Activated T-cell treated with anti-CD3 and anti-CD28 coated beads, Interleukin-2, amount 50 U/mL, for 72 hours (primary cell): Measurements from ENCODE around the gene ZNF534. TPM values are rescaled to one million over a fixed set of nuclear protein-coding genes. Genes with fewer than 3 reads are reported as not detected.
"Not testable (repeated sequence)": the region's sequence is repeated elsewhere in the genome, so short reads cannot be mapped to it uniquely, and the experiment has no call there.

ENCODE experiments used
- ATAC-seq, 2 donors: fragments of 150-1000 bp; cut with Tn5 transposase; replicated peaks in 1 of 2; 2 replicates each; pipeline ENCODE4 v1.10.0; 2021; ENCODE audit warnings: moderate library complexity in 2 of 2, mild to moderate bottlenecking in 1 of 2
- DNase-seq, 2 donors: peaks; one replicate each; pipeline ENCODE4 v3.0.0; 2021 to 2022; ENCODE audit warnings: mixed read lengths in 1 of 2
- H3K27ac Mint-ChIP-seq: one replicate; pipeline ENCODE4 v1.8.0; 2022; ENCODE audit warnings: mild to moderate bottlenecking, moderate library complexity, mixed read lengths
- H3K27me3 Mint-ChIP-seq: one replicate; pipeline ENCODE4 v1.8.0; 2022; ENCODE audit warnings: low read depth, mixed read lengths
- H3K36me3 Mint-ChIP-seq, 2 donors: one replicate each; pipeline ENCODE4 v1.8.0; 2022; ENCODE audit warnings: mixed read lengths in 2 of 2, mild to moderate bottlenecking in 1 of 2; ENCODE audit not compliant: insufficient read depth in 2 of 2
- H3K4me1 Mint-ChIP-seq: one replicate; pipeline ENCODE4 v1.8.0; 2022; ENCODE audit warnings: low read depth, mixed read lengths
- H3K4me3 Mint-ChIP-seq, 2 donors: one replicate each; pipeline ENCODE4 v1.8.0; 2022; ENCODE audit warnings: mild to moderate bottlenecking in 2 of 2, mixed read lengths in 2 of 2, moderate library complexity in 2 of 2
- H3K9me3 Mint-ChIP-seq, 2 donors: one replicate each; pipeline ENCODE4 v1.8.0; 2022; ENCODE audit warnings: mixed read lengths in 2 of 2
- total RNA-seq, 2 donors: library from RNA; stranded (reverse); gene quantifications; one replicate each; pipeline ENCODE4 v1.2.3, GENCODE V29; 2022

The ZNF534 gene
- total RNA-seq, 2 donors from 2014 or later, result not detected

GRCh38 chr19:52474351-52475127 lies 45.6 kb downstream of the ZNF534 start:
- Mint-ChIP-seq H3K27me3 (no peaks in the 10 kb centered on the region), H3K4me1 (no peaks in the 10 kb centered on the region), H3K27ac (no peak overlapping the region), H3K9me3 (peaks cover 25 to 48% of the 10 kb centered on the region in 2 donors), H3K36me3 (peaks cover 40 to 47% of the 10 kb centered on the region in 2 donors), H3K4me3 (no peak overlapping the region)
- ATAC-seq, result no peak
- no peak for DNase-seq

- not testable (repeated sequence) for H3K27me3 Mint-ChIP-seq, DNase-seq, H3K27ac Mint-ChIP-seq, ATAC-seq, H3K4me3 Mint-ChIP-seq, H3K4me1 Mint-ChIP-seq
- Mint-ChIP-seq H3K9me3 (peaks cover 13 to 21% of the 10 kb centered on the region in 2 donors), H3K36me3 (peaks cover 17 to 33% of the 10 kb centered on the region in 2 donors)
Observed at GRCh38 chr19:52484111-52484743, 55.3 kb downstream of the ZNF534 start.

- DNase-seq, H3K27me3 Mint-ChIP-seq, ATAC-seq, H3K27ac Mint-ChIP-seq, H3K4me1 Mint-ChIP-seq, H3K4me3 Mint-ChIP-seq: not testable (repeated sequence)
- Mint-ChIP-seq H3K36me3 (peaks cover 17 to 30% of the 10 kb centered on the region in 2 donors), H3K9me3 (peaks cover 12 to 21% of the 10 kb centered on the region in 2 donors)
Observed at GRCh38 chr19:52485064-52485463, 56.1 kb downstream of the ZNF534 start.

- H3K36me3 Mint-ChIP-seq, result peaks cover 17 to 27% of the 10 kb centered on the region in 2 donors
- H3K4me1 Mint-ChIP-seq, H3K4me3 Mint-ChIP-seq, ATAC-seq, H3K27me3 Mint-ChIP-seq, H3K27ac Mint-ChIP-seq, DNase-seq: not testable (repeated sequence)
- H3K9me3 Mint-ChIP-seq, result peaks cover 11 to 21% of the 10 kb centered on the region in 2 donors
Observed at GRCh38 chr19:52485561-52486240, 56.8 kb downstream of the ZNF534 start.

- ATAC-seq (peak; percentile 23 to 58), DNase-seq (peak; percentile 8 to 33)
- H3K36me3 Mint-ChIP-seq, result peaks cover 18 to 43% of the 10 kb centered on the region in 2 donors
- H3K27me3 Mint-ChIP-seq, result peaks cover 7% of the 10 kb centered on the region
- H3K9me3 Mint-ChIP-seq, result peaks cover 10 to 11% of the 10 kb centered on the region in 2 donors
- peak overlapping the region; percentile 9 to 55 for H3K4me3 Mint-ChIP-seq
- H3K27ac Mint-ChIP-seq, result no peak overlapping the region
- H3K4me1 Mint-ChIP-seq, result no peaks in the 10 kb centered on the region
Observed at GRCh38 chr19:52492201-52492993, 63.4 kb downstream of the ZNF534 start.

GRCh38 chr19:52492994-52493470 lies 64.1 kb downstream of the ZNF534 start:
- DNase-seq (peak in 1 of 2 donors; percentile 12), ATAC-seq (peak in 1 of 2 donors; percentile 64)
- H3K27ac Mint-ChIP-seq, result no peak overlapping the region
- H3K36me3 Mint-ChIP-seq, result peaks cover 18 to 49% of the 10 kb centered on the region in 2 donors
- H3K27me3 Mint-ChIP-seq, result peaks cover 7% of the 10 kb centered on the region
- peak overlapping the region; percentile 9 to 55 for H3K4me3 Mint-ChIP-seq
- peaks cover 10 to 11% of the 10 kb centered on the region in 2 donors for H3K9me3 Mint-ChIP-seq
- no peaks in the 10 kb centered on the region for H3K4me1 Mint-ChIP-seq

GRCh38 chr19:52494518-52494917 lies 65.6 kb downstream of the ZNF534 start:
- ATAC-seq (no peak), DNase-seq (no peak)
- H3K4me1 Mint-ChIP-seq, result no peaks in the 10 kb centered on the region
- H3K36me3 Mint-ChIP-seq, result peaks cover 17 to 48% of the 10 kb centered on the region in 2 donors
- no peak overlapping the region for H3K27ac Mint-ChIP-seq
- H3K4me3 Mint-ChIP-seq, result no peak overlapping the region
- peaks cover 9 to 11% of the 10 kb centered on the region in 2 donors for H3K9me3 Mint-ChIP-seq
- peaks cover 7% of the 10 kb centered on the region for H3K27me3 Mint-ChIP-seq

GRCh38 chr19:52498571-52498970 lies 69.6 kb downstream of the ZNF534 start:
- DNase-seq (no peak), ATAC-seq (no peak)
- Mint-ChIP-seq H3K27ac (no peak overlapping the region), H3K4me3 (no peak overlapping the region), H3K27me3 (peaks cover 6% of the 10 kb centered on the region), H3K4me1 (no peaks in the 10 kb centered on the region), H3K9me3 (peaks cover 12 to 16% of the 10 kb centered on the region in 2 donors), H3K36me3 (peaks cover 17 to 32% of the 10 kb centered on the region in 2 donors)

GRCh38 chr19:52500474-52500873 lies 71.5 kb downstream of the ZNF534 start:
- DNase-seq, H3K27ac Mint-ChIP-seq, ATAC-seq, H3K4me1 Mint-ChIP-seq, H3K27me3 Mint-ChIP-seq, H3K4me3 Mint-ChIP-seq: not testable (repeated sequence)
- Mint-ChIP-seq H3K9me3 (peaks cover 12 to 15% of the 10 kb centered on the region in 2 donors), H3K36me3 (peaks cover 13 to 29% of the 10 kb centered on the region in 2 donors)

- H3K4me3 Mint-ChIP-seq, H3K27ac Mint-ChIP-seq, DNase-seq, H3K27me3 Mint-ChIP-seq, H3K4me1 Mint-ChIP-seq, ATAC-seq: not testable (repeated sequence)
- H3K36me3 Mint-ChIP-seq, result peaks cover 13 to 31% of the 10 kb centered on the region in 2 donors
- H3K9me3 Mint-ChIP-seq, result peaks cover 12 to 15% of the 10 kb centered on the region in 2 donors
Observed at GRCh38 chr19:52500991-52501390, 72.0 kb downstream of the ZNF534 start.
